Tibial nerve (tissue), 4 donors: ENCODE results near the gene EPB41L4B.

Experiments used
- CTCF ChIP-seq, 5 experiments: fragments of 200-600 bp in 3 of 5; fragments of 450-650 bp in 2 of 5; sonication (generic) in 3 of 5; IDR thresholded peaks; one replicate each; pipeline ENCODE4 v1.5.1; 2016 to 2019; ENCODE audit warnings: antibody characterized with exemption in 5 of 5, mild to moderate bottlenecking in 3 of 5, moderate library complexity in 2 of 5
- EP300 ChIP-seq, 2 donors: sonication (generic); formaldehyde crosslinking; IDR thresholded peaks; one replicate each; pipeline ENCODE4 v1.6.1; 2017; ENCODE audit warnings: antibody characterized with exemption in 2 of 2, mild to moderate bottlenecking in 1 of 2
- POLR2A ChIP-seq, 2 donors: fragments of 450-650 bp; IDR thresholded peaks; one replicate each; pipeline ENCODE4 v1.6.1; 2017; ENCODE audit warnings: antibody characterized with exemption in 2 of 2, mild to moderate bottlenecking in 2 of 2, moderate library complexity in 2 of 2

GRCh38 chr9:109132567-109133021 lies 188.3 kb downstream of the EPB41L4B start:
- TF ChIP-seq CTCF (IDR thresholded peaks at IDR 0.05) (no peak), EP300 (IDR thresholded peaks at IDR 0.05) (no peak), POLR2A (IDR thresholded peaks at IDR 0.05) (no peak)
